ENCODE results near the gene MICAL2.

MICAL2 gene

GRCh38 chr11:12117611-12118010 is 7.2 kb downstream of the MICAL2 start:
- peaks cover 0 to 36% (median 8%) of the 10 kb centered on the region in 4 experiments for H3K4me1 ChIP-seq (ENCODE audit: control extremely low read depth in 1 of 4, control insufficient read depth in 4 of 4, insufficient read depth in 4 of 4, low read length in 3 of 4)

DNA sequence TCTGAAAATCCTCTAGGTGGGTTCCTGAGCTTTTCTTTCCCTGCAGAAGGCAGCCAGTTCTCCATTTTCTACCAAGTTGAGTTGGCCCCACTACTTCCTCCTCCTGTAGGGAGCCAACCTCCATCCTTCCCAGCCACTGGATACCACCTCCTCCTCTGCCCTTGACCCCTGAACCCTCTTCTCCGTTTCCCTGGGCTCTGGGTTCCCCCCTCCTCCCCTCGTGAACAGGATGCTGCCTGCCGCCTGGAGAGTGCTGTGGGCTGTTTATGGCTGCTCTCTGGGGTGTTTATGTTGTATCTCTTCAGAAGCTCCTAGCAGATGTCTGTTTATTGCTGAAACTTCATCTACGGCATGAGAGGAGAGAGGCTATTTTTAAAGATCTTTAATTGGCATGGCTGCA is 8.6 kb downstream of the MICAL2 start:
- Histone ChIP-seq H3K4me3 (ENCODE audit: control insufficient read depth in 1 of 7, extremely low read depth in 1 of 7, insufficient read depth in 4 of 7, low read depth in 2 of 7, low read length in 6 of 7) (no peak overlapping the region), H3K36me3 (ENCODE audit: control insufficient read depth in 4 of 4, insufficient read depth in 4 of 4, low read length in 3 of 4) (no peaks in the 10 kb centered on the region), H3K4me1 (ENCODE audit: control extremely low read depth in 1 of 4, control insufficient read depth in 4 of 4, insufficient read depth in 4 of 4, low read length in 3 of 4) (peaks cover 2 to 44% (median 11%) of the 10 kb centered on the region in 4 experiments), H3K27ac (ENCODE audit: insufficient read depth in 1 of 2, low read depth in 1 of 2, low read length in 2 of 2, poor library complexity in 1 of 2, severe bottlenecking in 2 of 2) (no peak overlapping the region), H3K27me3 (replicated peaks in 2 of 5; ENCODE audit: control insufficient read depth in 4 of 5, insufficient read depth in 5 of 5, low read length in 4 of 5) (no peaks in the 10 kb centered on the region), H3K9me3 (ENCODE audit: control extremely low read depth in 1 of 5, control insufficient read depth in 4 of 5, insufficient read depth in 2 of 5, low read depth in 1 of 5, low read length in 4 of 5) (no peaks in the 10 kb centered on the region)
- POLR2A ChIA-PET = interaction anchor here (1.3 kb wide), 1 partner anchor 15 kb away, joined by 3 read pairs; no protein-coding TSS in a partner anchor
- WGBS (ENCODE audit: insufficient coverage) = no CpG with 5 or more reads among the region's 4 CpGs
- no peak for DNase-seq
- CTCF ChIA-PET = interaction anchor here (0.8 to 7.8 kb wide), 10 partner anchors 10 to 166 kb away, joined by 3 to 64 read pairs (median 4); no protein-coding TSS in a partner anchor

More at GRCh38 chr11:12117611-12118010, 7.2 kb downstream of the MICAL2 start:
- DNase-seq = no peak
- ChIA-PET CTCF (interaction anchor here (2.1 to 7.8 kb wide), 2 partner anchors 9 to 120 kb away, joined by 7 to 64 read pairs; no protein-coding TSS in a partner anchor), POLR2A (interaction anchor here (0.6 kb wide), 1 partner anchor 21 kb away, joined by 3 read pairs; no protein-coding TSS in a partner anchor)
- no peaks in the 10 kb centered on the region for H3K9me3 ChIP-seq (ENCODE audit: control extremely low read depth in 1 of 5, control insufficient read depth in 4 of 5, insufficient read depth in 2 of 5, low read depth in 1 of 5, low read length in 4 of 5)
- H3K27me3 ChIP-seq (replicated peaks in 2 of 5; ENCODE audit: control insufficient read depth in 4 of 5, insufficient read depth in 5 of 5, low read length in 4 of 5) = no peaks in the 10 kb centered on the region
- no peak overlapping the region for H3K27ac ChIP-seq (ENCODE audit: insufficient read depth in 1 of 2, low read depth in 1 of 2, low read length in 2 of 2, poor library complexity in 1 of 2, severe bottlenecking in 2 of 2)
- 100% methylated on average over 1 of the region's 2 CpGs for WGBS (ENCODE audit: insufficient coverage)
- H3K4me3 ChIP-seq (ENCODE audit: control insufficient read depth in 1 of 7, extremely low read depth in 1 of 7, insufficient read depth in 4 of 7, low read depth in 2 of 7, low read length in 6 of 7) = no peak overlapping the region
- H3K36me3 ChIP-seq (ENCODE audit: control insufficient read depth in 4 of 4, insufficient read depth in 4 of 4, low read length in 3 of 4) = no peaks in the 10 kb centered on the region

DNA sequence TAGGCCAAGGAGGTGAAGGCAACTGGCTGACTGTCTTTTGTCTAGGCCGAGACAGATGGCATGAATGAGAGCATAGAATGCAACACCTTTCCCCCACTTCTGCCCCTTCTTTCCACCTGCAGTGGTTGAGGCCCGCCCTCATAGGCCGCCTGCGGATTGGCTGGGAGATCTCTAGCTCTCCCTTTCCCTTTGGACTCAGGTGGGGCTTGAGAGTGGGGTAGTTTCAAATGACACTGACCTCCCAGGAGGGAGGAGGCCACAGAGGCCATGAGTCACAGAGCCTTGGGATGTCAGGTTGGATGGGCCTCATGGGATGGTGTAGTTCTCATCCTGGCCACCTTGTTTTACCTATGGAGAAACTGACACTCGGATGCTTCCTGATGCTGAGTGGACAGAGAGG is 9.1 kb downstream of the MICAL2 start:
- 100% methylated on average over 2 of the region's 5 CpGs for WGBS (ENCODE audit: insufficient coverage)
- Histone ChIP-seq H3K9me3 (ENCODE audit: control extremely low read depth in 1 of 5, control insufficient read depth in 4 of 5, insufficient read depth in 2 of 5, low read depth in 1 of 5, low read length in 4 of 5) (no peaks in the 10 kb centered on the region), H3K4me1 (ENCODE audit: control extremely low read depth in 1 of 4, control insufficient read depth in 4 of 4, insufficient read depth in 4 of 4, low read length in 3 of 4) (peaks cover 8 to 50% (median 16%) of the 10 kb centered on the region in 4 experiments), H3K36me3 (ENCODE audit: control insufficient read depth in 4 of 4, insufficient read depth in 4 of 4, low read length in 3 of 4) (no peaks in the 10 kb centered on the region), H3K27ac (ENCODE audit: insufficient read depth in 1 of 2, low read depth in 1 of 2, low read length in 2 of 2, poor library complexity in 1 of 2, severe bottlenecking in 2 of 2) (no peak overlapping the region), H3K27me3 (replicated peaks in 2 of 5; ENCODE audit: control insufficient read depth in 4 of 5, insufficient read depth in 5 of 5, low read length in 4 of 5) (no peaks in the 10 kb centered on the region), H3K4me3 (ENCODE audit: control insufficient read depth in 1 of 7, extremely low read depth in 1 of 7, insufficient read depth in 4 of 7, low read depth in 2 of 7, low read length in 6 of 7) (no peak overlapping the region)
- ChIA-PET POLR2A (interaction anchor here (1.3 kb wide), 1 partner anchor 14 kb away, joined by 3 read pairs; no protein-coding TSS in a partner anchor), CTCF (interaction anchor here (1.2 to 7.8 kb wide), 9 partner anchors 11 to 165 kb away, joined by 3 to 64 read pairs (median 4); no protein-coding TSS in a partner anchor)
- no peak for DNase-seq

DNA sequence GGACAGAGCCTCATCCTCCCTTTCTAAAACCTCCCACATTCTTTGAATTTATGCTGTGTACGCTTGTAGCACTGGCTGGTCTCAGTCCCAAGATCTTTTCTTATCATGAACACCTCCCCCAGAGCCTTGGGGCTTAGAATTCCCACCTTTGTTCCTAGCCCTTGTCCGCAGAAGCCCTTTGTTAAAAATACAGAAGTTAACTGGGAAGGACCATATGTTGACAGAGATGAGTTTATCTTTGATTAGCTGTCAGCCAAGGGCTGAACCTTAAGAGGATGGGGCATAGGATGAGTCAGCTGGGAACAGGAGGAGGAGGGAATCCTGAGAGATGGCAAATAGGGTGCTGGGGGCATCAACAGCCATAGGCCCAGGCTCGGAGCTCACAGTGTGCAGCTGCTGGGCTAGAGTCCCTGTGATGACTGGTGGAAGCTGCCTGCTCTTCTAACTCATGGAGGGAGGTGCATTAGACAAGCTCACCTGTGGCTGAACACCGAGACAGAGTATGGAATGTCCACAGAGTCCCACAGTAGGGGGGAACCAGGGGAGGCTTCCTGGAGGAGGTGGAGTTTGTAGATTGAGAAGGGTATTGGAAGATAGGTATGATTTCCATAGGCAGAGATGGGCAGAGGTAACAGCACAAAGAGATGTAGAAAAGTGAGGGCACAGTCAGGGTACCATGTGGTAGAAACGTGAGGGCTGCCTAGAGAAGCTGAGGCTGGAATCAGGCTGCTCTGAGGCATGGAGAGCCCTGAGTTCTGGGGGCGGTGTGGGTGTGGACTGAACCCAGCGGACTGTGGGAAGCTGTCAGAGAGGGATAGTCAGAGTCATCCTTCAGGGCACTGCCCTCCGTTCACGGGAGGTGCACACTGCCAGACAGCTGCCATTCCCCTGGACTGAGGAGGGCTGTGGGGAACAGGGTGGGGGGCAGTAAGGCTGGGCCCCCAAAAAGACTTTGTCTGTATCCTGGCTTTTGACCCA is 9.9 kb downstream of the MICAL2 start:
- CTCF ChIA-PET = interaction anchor here (0.9 to 7.8 kb wide), 14 partner anchors 10 to 161 kb away, joined by 3 to 64 read pairs (median 4); no protein-coding TSS in a partner anchor
- H3K9me3 ChIP-seq (ENCODE audit: control extremely low read depth in 1 of 5, control insufficient read depth in 4 of 5, insufficient read depth in 2 of 5, low read depth in 1 of 5, low read length in 4 of 5) = no peaks in the 10 kb centered on the region
- no peaks in the 10 kb centered on the region for H3K27me3 ChIP-seq (replicated peaks in 2 of 5; ENCODE audit: control insufficient read depth in 4 of 5, insufficient read depth in 5 of 5, low read length in 4 of 5)
- H3K4me3 ChIP-seq (ENCODE audit: control insufficient read depth in 1 of 7, extremely low read depth in 1 of 7, insufficient read depth in 4 of 7, low read depth in 2 of 7, low read length in 6 of 7) = no peak overlapping the region
- POLR2A ChIA-PET = no interaction called here
- H3K27ac ChIP-seq (ENCODE audit: insufficient read depth in 1 of 2, low read depth in 1 of 2, low read length in 2 of 2, poor library complexity in 1 of 2, severe bottlenecking in 2 of 2) = no peak overlapping the region
- H3K4me1 ChIP-seq (ENCODE audit: control extremely low read depth in 1 of 4, control insufficient read depth in 4 of 4, insufficient read depth in 4 of 4, low read length in 3 of 4) = peaks cover 9 to 55% (median 24%) of the 10 kb centered on the region in 4 experiments
- no peak for DNase-seq
- 98% methylated on average over 7 of the region's 9 CpGs for WGBS (ENCODE audit: insufficient coverage)
- H3K36me3 ChIP-seq (ENCODE audit: control insufficient read depth in 4 of 4, insufficient read depth in 4 of 4, low read length in 3 of 4) = no peaks in the 10 kb centered on the region

- Histone ChIP-seq H3K27ac (ENCODE audit: insufficient read depth in 1 of 2, low read depth in 1 of 2, low read length in 2 of 2, poor library complexity in 1 of 2, severe bottlenecking in 2 of 2) (no peak overlapping the region), H3K9me3 (ENCODE audit: control extremely low read depth in 1 of 5, control insufficient read depth in 4 of 5, insufficient read depth in 2 of 5, low read depth in 1 of 5, low read length in 4 of 5) (no peaks in the 10 kb centered on the region), H3K36me3 (ENCODE audit: control insufficient read depth in 4 of 4, insufficient read depth in 4 of 4, low read length in 3 of 4) (no peaks in the 10 kb centered on the region), H3K27me3 (replicated peaks in 2 of 5; ENCODE audit: control insufficient read depth in 4 of 5, insufficient read depth in 5 of 5, low read length in 4 of 5) (no peaks in the 10 kb centered on the region), H3K4me1 (ENCODE audit: control extremely low read depth in 1 of 4, control insufficient read depth in 4 of 4, insufficient read depth in 4 of 4, low read length in 3 of 4) (peaks cover 13 to 62% (median 27%) of the 10 kb centered on the region in 4 experiments), H3K4me3 (ENCODE audit: control insufficient read depth in 1 of 7, extremely low read depth in 1 of 7, insufficient read depth in 4 of 7, low read depth in 2 of 7, low read length in 6 of 7) (no peak overlapping the region)
- DNase-seq = no peak
- CTCF ChIA-PET = interaction anchor here (0.9 to 7.8 kb wide), 12 partner anchors 9 to 161 kb away, joined by 3 to 64 read pairs (median 4); no protein-coding TSS in a partner anchor
- 86% methylated on average over 5 of the region's 5 CpGs for WGBS (ENCODE audit: insufficient coverage)
- POLR2A ChIA-PET = no interaction called here
These were observed 10.6 kb downstream of the MICAL2 start for GRCh38 chr11:12121011-12121410.

DNA sequence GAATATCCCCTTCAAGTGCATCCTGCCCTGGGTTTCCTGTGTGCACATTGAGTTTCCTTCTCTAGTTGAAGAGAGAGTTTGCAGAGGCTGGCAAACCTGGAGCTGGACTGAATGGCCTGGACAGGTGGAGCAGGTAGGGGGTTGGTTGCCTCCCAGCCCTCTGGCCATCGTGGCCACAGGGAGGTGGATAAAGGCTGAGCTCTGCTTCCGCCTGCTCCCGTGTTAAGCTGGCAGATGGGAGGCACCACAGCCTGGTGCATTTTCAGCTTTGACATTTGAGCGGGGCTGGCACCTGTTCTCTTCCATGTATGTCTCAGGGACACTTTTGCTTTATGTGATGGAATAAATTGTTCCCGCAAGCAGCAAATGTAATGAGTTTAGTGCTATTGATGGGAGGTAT is 11.1 kb downstream of the MICAL2 start:
- Histone ChIP-seq H3K4me3 (ENCODE audit: control insufficient read depth in 1 of 7, extremely low read depth in 1 of 7, insufficient read depth in 4 of 7, low read depth in 2 of 7, low read length in 6 of 7) (no peak overlapping the region), H3K9me3 (ENCODE audit: control extremely low read depth in 1 of 5, control insufficient read depth in 4 of 5, insufficient read depth in 2 of 5, low read depth in 1 of 5, low read length in 4 of 5) (no peaks in the 10 kb centered on the region), H3K27ac (ENCODE audit: insufficient read depth in 1 of 2, low read depth in 1 of 2, low read length in 2 of 2, poor library complexity in 1 of 2, severe bottlenecking in 2 of 2) (no peak overlapping the region), H3K27me3 (replicated peaks in 2 of 5; ENCODE audit: control insufficient read depth in 4 of 5, insufficient read depth in 5 of 5, low read length in 4 of 5) (no peaks in the 10 kb centered on the region), H3K36me3 (ENCODE audit: control insufficient read depth in 4 of 4, insufficient read depth in 4 of 4, low read length in 3 of 4) (no peaks in the 10 kb centered on the region), H3K4me1 (ENCODE audit: control extremely low read depth in 1 of 4, control insufficient read depth in 4 of 4, insufficient read depth in 4 of 4, low read length in 3 of 4) (peaks cover 13 to 63% (median 25%) of the 10 kb centered on the region in 4 experiments)
- ChIA-PET CTCF (interaction anchor here (0.9 to 7.8 kb wide), 12 partner anchors 9 to 160 kb away, joined by 3 to 64 read pairs (median 4); no protein-coding TSS in a partner anchor), POLR2A (no interaction called here)
- DNase-seq = no peak
- WGBS (ENCODE audit: insufficient coverage) = 100% methylated on average over 2 of the region's 5 CpGs

All from common myeloid progenitor, CD34-positive (primary cell).